Measurements from ENCODE around the gene GPSM1. TPM values are rescaled to one million over a fixed set of nuclear protein-coding genes. Genes with fewer than 3 reads are reported as not detected.

Gene GPSM1
- polyA plus RNA-seq, 5 donors = 35.9 to 84.2 (median 56.6) TPM

Other genes with a start within 250 kb of the GPSM1 start
- gene NACC2, start 232.2 kb upstream of the GPSM1 start, polyA plus RNA-seq (ENCODE audit: insufficient read depth in 1 of 5, insufficient read length in 5 of 5, low replicate concordance in 1 of 5) = 1 to 10 TPM; 3.0 to 6.9 (median 5.0) TPM
- 10 to 100 TPM; 10.2 to 21.0 (median 12.6) TPM for gene TMEM250, start 208.7 kb upstream of the GPSM1 start, polyA plus RNA-seq (ENCODE audit: insufficient read depth in 1 of 5, insufficient read length in 5 of 5, low replicate concordance in 1 of 5)
- not detected for gene LHX3, start 122.4 kb upstream of the GPSM1 start, polyA plus RNA-seq (ENCODE audit: insufficient read depth in 1 of 5, insufficient read length in 5 of 5, low replicate concordance in 1 of 5)
- gene QSOX2, start 81.7 kb upstream of the GPSM1 start, polyA plus RNA-seq (ENCODE audit: insufficient read depth in 1 of 5, insufficient read length in 5 of 5, low replicate concordance in 1 of 5) = 10 to 100 TPM in 4 of 5 donors, 1 to 10 TPM in 1; 9.1 to 12.5 (median 11.9) TPM
- 1 to 10 TPM in 4 of 5 donors, under 1 TPM in 1; 0.65 to 2.9 (median 1.8) TPM for gene CCDC187, start 23.4 kb upstream of the GPSM1 start, polyA plus RNA-seq (ENCODE audit: insufficient read depth in 1 of 5, insufficient read length in 5 of 5, low replicate concordance in 1 of 5)
- gene DNLZ, start 36.2 kb downstream of the GPSM1 start, polyA plus RNA-seq (ENCODE audit: insufficient read depth in 1 of 5, insufficient read length in 5 of 5, low replicate concordance in 1 of 5) = 10 to 100 TPM in 1 of 5 donors, 1 to 10 TPM in 4; 3.6 to 13.8 (median 5.8) TPM
- 1 to 10 TPM in 3 of 5 donors, under 1 TPM in 2; 0.69 to 1.7 (median 1.0) TPM for gene CARD9, start 46.1 kb downstream of the GPSM1 start, polyA plus RNA-seq (ENCODE audit: insufficient read depth in 1 of 5, insufficient read length in 5 of 5, low replicate concordance in 1 of 5)
- gene SNAPC4, start 72.6 kb downstream of the GPSM1 start, polyA plus RNA-seq (ENCODE audit: insufficient read depth in 1 of 5, insufficient read length in 5 of 5, low replicate concordance in 1 of 5) = 10 to 100 TPM in 3 of 5 donors, 1 to 10 TPM in 2; 9.7 to 12.9 (median 11.6) TPM
- gene ENTR1, start 83.1 kb downstream of the GPSM1 start, polyA plus RNA-seq (ENCODE audit: insufficient read depth in 1 of 5, insufficient read length in 5 of 5, low replicate concordance in 1 of 5) = 10 to 100 TPM; 46.6 to 60.8 (median 52.5) TPM
- gene PMPCA, start 83.1 kb downstream of the GPSM1 start, polyA plus RNA-seq (ENCODE audit: insufficient read depth in 1 of 5, insufficient read length in 5 of 5, low replicate concordance in 1 of 5) = 10 to 100 TPM; 42.6 to 55.4 (median 50.2) TPM
- 10 to 100 TPM in 4 of 5 donors, 1 to 10 TPM in 1; 9.5 to 19.7 (median 14.6) TPM for gene INPP5E, start 112.3 kb downstream of the GPSM1 start, polyA plus RNA-seq (ENCODE audit: insufficient read depth in 1 of 5, insufficient read length in 5 of 5, low replicate concordance in 1 of 5)
- gene SEC16A, start 155.5 kb downstream of the GPSM1 start, polyA plus RNA-seq (ENCODE audit: insufficient read depth in 1 of 5, insufficient read length in 5 of 5, low replicate concordance in 1 of 5) = 10 to 100 TPM; 42.9 to 65.9 (median 52.9) TPM
- 10 to 100 TPM; 15.9 to 37.5 (median 27.1) TPM for gene NOTCH1, start 218.5 kb downstream of the GPSM1 start, polyA plus RNA-seq (ENCODE audit: insufficient read depth in 1 of 5, insufficient read length in 5 of 5, low replicate concordance in 1 of 5)